Measurements from ENCODE around the gene UBL7. TPM values are rescaled to one million over a fixed set of nuclear protein-coding genes. Genes with fewer than 3 reads are reported as not detected.

Gene UBL7
- total and polyA plus RNA-seq, 2 donors (not counting 1 experiment from before 2014, with no cell fraction given), result 44.4 to 73.9 TPM

DNA sequence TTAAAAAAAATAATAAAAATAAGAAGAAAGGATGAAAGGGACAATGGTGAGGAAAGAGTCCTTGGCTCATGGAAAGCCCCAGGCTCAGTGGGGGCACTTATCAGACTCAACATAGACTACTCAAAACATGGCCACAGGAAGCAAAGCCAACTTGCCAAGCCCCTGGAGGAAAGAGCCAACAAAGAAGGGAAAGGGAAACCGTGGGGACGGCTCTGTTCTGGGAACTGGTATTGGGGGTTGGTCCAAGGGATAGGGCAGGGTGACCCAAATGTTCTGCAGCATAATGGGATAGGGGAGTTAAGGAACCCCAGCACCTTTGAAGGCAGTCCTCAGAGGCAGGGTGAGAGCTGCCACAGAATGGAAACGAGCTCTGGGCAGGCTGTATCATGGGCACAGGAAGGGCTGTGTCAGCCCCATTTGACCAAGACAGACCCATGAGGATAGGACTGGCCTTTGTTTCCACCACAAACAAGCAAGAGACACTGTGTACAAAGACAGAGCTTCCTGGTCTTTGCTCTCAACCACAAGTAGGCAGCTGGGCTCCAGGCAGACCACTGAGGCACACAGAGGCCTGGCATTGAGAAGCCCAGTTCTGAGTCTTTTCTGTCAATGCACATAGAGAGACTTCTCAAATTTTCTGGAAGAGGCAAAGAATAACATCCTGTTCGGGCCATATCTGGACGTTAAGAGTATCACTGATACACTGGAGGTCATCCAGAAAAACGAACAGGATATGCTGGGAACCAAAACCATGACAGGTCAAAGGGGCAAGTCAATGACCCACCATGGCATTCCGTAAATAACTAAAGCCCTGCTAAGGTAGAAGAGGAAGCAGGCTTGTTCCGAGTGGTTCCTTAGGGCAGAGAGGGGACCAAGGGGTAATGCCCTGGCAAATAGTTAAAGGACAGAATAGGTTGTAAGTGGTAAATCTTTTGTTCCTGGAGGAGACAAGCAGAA is 16.6 kb downstream of the UBL7 start:
- H3K4me1 ChIP-seq (ENCODE audit: control insufficient read depth in 2 of 2, insufficient read depth in 2 of 2, low read length in 2 of 2), result no peaks in the 10 kb centered on the region
- no peaks in the 10 kb centered on the region for H3K9me3 ChIP-seq (ENCODE audit: control extremely low read depth in 1 of 3, control insufficient read depth in 2 of 3, insufficient read depth in 1 of 3, low read length in 2 of 3)
- TF ChIP-seq, protein P1, sequence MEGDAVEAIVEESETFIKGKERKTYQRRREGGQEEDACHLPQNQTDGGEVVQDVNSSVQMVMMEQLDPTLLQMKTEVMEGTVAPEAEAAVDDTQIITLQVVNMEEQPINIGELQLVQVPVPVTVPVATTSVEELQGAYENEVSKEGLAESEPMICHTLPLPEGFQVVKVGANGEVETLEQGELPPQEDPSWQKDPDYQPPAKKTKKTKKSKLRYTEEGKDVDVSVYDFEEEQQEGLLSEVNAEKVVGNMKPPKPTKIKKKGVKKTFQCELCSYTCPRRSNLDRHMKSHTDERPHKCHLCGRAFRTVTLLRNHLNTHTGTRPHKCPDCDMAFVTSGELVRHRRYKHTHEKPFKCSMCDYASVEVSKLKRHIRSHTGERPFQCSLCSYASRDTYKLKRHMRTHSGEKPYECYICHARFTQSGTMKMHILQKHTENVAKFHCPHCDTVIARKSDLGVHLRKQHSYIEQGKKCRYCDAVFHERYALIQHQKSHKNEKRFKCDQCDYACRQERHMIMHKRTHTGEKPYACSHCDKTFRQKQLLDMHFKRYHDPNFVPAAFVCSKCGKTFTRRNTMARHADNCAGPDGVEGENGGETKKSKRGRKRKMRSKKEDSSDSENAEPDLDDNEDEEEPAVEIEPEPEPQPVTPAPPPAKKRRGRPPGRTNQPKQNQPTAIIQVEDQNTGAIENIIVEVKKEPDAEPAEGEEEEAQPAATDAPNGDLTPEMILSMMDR (IDR thresholded peaks at IDR 0.05), result no peak
- no peak for TF ChIP-seq EZH2 (IDR thresholded peaks at IDR 0.05; ENCODE audit: borderline replicate concordance, insufficient read depth, low read depth, low read length, poor library complexity, severe bottlenecking)
- no peaks in the 10 kb centered on the region for H4K20me1 ChIP-seq (ENCODE audit: control insufficient read depth, insufficient read depth, low read length, poor library complexity, severe bottlenecking)
- no peak overlapping the region for H3K9ac ChIP-seq (ENCODE audit: low read length)
- H3K79me2 ChIP-seq (ENCODE audit: control insufficient read depth, insufficient read depth, low read length), result no peaks in the 10 kb centered on the region
- Mint-ChIP-seq H3K4me1 (no peaks in the 10 kb centered on the region), H3K27ac (no peak overlapping the region), H3K9me3 (ENCODE audit: insufficient read depth) (no peaks in the 10 kb centered on the region), H3K4me3 (no peak overlapping the region), H3K27me3 (no peaks in the 10 kb centered on the region)
- H3K36me3 ChIP-seq (replicated peaks in 1 of 2; ENCODE audit: control extremely low read depth in 1 of 2, control insufficient read depth in 1 of 2, extremely low read depth in 1 of 2, insufficient read depth in 2 of 2, low read length in 1 of 2), result peaks cover 2 to 48% of the 10 kb centered on the region in 2 experiments
- ATAC-seq (ENCODE audit: low read depth) (no peak), DNase-seq (no peak)
- WGBS (ENCODE audit: insufficient coverage), result 88% methylated on average over 8 of the region's 8 CpGs
- intact Hi-C loops (cut with micrococcal nuclease), result no loop called here
- H3K27me3 ChIP-seq (replicated peaks in 1 of 4; ENCODE audit: control extremely low read depth in 1 of 4, control insufficient read depth in 3 of 4, insufficient read depth in 4 of 4, low read length in 3 of 4), result no peaks in the 10 kb centered on the region
- H3K4me3 ChIP-seq (ENCODE audit: control extremely low read depth in 1 of 5, extremely low read depth in 1 of 5, insufficient read depth in 1 of 5, low read depth in 2 of 5, low read length in 4 of 5), result no peak overlapping the region
- ChIA-PET POLR2A (no interaction called here), CTCF (interaction anchor here (7.6 to 26.1 kb wide), 2 partner anchors 15 to 65 kb away, joined by 66 to 855 read pairs; no protein-coding TSS in a partner anchor)
- H3K4me2 ChIP-seq (replicated peaks; ENCODE audit: low read depth, low read length, poor library complexity, severe bottlenecking), result no peak overlapping the region
- no peak overlapping the region for H2AFZ ChIP-seq (ENCODE audit: insufficient read depth, low read depth, low read length, poor library complexity, severe bottlenecking)
- H3K27ac ChIP-seq (ENCODE audit: low read length in 2 of 2), result no peak overlapping the region

Measured in B cell (primary cell).